ENCODE results near the gene SUGP2.

DNA sequence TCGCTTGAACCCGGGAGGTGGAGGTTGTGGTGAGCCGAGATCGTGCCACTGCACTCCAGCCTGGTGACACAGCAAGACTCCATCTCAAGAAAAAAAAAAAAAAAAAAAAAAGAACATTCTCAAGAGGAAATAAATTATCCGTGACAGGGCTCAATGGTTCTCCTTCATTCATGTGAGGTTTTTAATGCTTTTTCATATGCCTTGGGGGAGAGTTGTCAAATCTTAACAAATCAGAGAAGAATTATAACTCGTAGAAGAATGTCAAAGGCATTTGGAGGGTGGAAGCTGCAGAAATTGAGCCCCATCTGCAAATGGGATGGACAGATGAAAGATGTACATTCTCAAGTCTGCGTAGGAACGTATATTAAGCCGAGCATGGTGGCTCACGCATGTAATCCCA, 57.4 kb downstream of the SUGP2 start:
- TF ChIP-seq, protein P1, sequence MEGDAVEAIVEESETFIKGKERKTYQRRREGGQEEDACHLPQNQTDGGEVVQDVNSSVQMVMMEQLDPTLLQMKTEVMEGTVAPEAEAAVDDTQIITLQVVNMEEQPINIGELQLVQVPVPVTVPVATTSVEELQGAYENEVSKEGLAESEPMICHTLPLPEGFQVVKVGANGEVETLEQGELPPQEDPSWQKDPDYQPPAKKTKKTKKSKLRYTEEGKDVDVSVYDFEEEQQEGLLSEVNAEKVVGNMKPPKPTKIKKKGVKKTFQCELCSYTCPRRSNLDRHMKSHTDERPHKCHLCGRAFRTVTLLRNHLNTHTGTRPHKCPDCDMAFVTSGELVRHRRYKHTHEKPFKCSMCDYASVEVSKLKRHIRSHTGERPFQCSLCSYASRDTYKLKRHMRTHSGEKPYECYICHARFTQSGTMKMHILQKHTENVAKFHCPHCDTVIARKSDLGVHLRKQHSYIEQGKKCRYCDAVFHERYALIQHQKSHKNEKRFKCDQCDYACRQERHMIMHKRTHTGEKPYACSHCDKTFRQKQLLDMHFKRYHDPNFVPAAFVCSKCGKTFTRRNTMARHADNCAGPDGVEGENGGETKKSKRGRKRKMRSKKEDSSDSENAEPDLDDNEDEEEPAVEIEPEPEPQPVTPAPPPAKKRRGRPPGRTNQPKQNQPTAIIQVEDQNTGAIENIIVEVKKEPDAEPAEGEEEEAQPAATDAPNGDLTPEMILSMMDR (IDR thresholded peaks at IDR 0.05): no peak
- no peak for TF ChIP-seq POLR2A (IDR thresholded peaks at IDR 0.05)
- TF ChIP-seq POLR2AphosphoS5 (IDR thresholded peaks at IDR 0.05): no peak

Data from prostate gland (tissue), 2 donors.